RWPE2 (cell line): ENCODE measurements around the gene ACSF3.

ENCODE experiments used
- ATAC-seq: fragments of 200-7000 bp; cut with Tn5 transposase; 3 replicates; pipeline ENCODE4 v1.9.1; 2021; ENCODE audit warnings: low read depth
- DNase-seq: peaks from one replicate; pipeline ENCODE4 v3.0.0-alpha.2; 2020; ENCODE audit warnings: low spot score
- H3K27ac ChIP-seq: fragments of 450-650 bp; 2 replicates; pipeline ENCODE4 v1.5.1; 2017; ENCODE audit warnings: mild to moderate bottlenecking; ENCODE audit not compliant: poor library complexity, severe bottlenecking
- H3K27me3 ChIP-seq: fragments of 250-450 bp; sonication (Bioruptor Pico); 2 replicates; pipeline ENCODE4 v1.5.1; 2021; ENCODE audit warnings: mild to moderate bottlenecking, moderate library complexity; ENCODE audit not compliant: insufficient read depth, poor library complexity, severe bottlenecking
- H3K36me3 ChIP-seq: fragments of 250-450 bp; sonication (Bioruptor Pico); 2 replicates; pipeline ENCODE4 v1.5.1; 2020; ENCODE audit warnings: low read depth, mild to moderate bottlenecking, moderate library complexity
- H3K4me1 ChIP-seq: fragments of 250-450 bp; sonication (Bioruptor Pico); 2 replicates; pipeline ENCODE4 v1.5.1; 2021; ENCODE audit warnings: mild to moderate bottlenecking, moderate library complexity; ENCODE audit not compliant: insufficient read depth, poor library complexity, severe bottlenecking
- H3K4me3 ChIP-seq: fragments of 250-450 bp; sonication (Bioruptor Pico); 2 replicates; pipeline ENCODE4 v1.5.1; 2021; ENCODE audit warnings: mild to moderate bottlenecking, moderate library complexity; ENCODE audit not compliant: severe bottlenecking
- H3K9me3 ChIP-seq: fragments of 250-450 bp; sonication (Bioruptor Pico); 2 replicates; pipeline ENCODE4 v1.5.1; 2021; ENCODE audit warnings: mild to moderate bottlenecking, moderate library complexity; ENCODE audit not compliant: severe bottlenecking
- TF ChIP-seq, protein P1 (sequence below): fragments of 450-650 bp; IDR thresholded peaks from one replicate; pipeline ENCODE4 v1.5.1; 2017; ENCODE audit warnings: mild to moderate bottlenecking, moderate library complexity; ENCODE audit not compliant: poor library complexity, severe bottlenecking

Gene ACSF3

DNA sequence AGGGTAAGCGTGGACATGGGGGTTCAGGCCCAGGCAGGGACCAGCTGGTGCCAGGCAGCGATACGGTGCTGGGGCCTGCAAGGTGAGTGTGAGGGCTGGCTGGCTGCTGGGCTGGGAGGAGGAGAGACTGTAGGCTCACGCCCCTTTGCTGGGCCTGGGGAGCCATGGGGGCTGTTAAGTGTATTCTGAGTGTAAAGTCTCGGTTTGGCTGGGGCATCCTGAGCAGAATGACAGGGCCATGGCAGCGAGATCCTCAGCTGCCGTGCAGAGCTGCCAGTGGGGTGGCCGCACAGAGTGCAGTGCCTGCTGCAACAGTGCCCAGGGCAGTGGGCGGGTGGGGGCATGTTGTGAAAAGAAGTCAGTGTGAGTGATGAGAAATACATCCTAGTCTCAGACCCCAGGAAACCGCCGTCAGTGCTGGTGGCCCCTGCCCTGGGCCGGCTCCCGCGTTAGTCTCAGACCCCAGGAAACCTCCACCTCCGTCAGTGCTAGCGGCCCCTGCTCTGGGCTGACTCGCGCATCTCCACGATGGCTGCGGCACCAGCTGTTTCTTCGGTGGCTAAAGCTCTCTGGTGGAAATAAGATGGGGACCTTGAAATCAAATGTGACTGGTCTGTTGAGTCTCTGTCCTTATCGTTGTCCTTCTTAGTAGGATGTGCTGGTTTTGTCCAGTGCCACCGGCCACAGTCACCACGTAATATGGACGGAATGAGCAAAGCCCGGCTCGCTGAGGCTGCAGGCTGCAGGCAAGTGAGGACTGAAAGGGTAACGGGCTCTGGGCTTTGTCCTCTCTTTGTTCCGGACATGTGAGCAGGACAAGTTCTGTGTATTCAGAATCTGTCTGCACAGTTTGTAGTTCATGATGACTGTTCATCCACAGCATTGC is 22.9 kb downstream of the ACSF3 start:
- Histone ChIP-seq H3K27me3 (no peaks in the 10 kb centered on the region), H3K27ac (no peak overlapping the region), H3K36me3 (peaks cover 50% of the 10 kb centered on the region), H3K4me3 (no peak overlapping the region), H3K4me1 (peaks cover 10% of the 10 kb centered on the region), H3K9me3 (no peaks in the 10 kb centered on the region)
- DNase-seq: no peak
- no peak for ATAC-seq
- TF ChIP-seq, protein P1, sequence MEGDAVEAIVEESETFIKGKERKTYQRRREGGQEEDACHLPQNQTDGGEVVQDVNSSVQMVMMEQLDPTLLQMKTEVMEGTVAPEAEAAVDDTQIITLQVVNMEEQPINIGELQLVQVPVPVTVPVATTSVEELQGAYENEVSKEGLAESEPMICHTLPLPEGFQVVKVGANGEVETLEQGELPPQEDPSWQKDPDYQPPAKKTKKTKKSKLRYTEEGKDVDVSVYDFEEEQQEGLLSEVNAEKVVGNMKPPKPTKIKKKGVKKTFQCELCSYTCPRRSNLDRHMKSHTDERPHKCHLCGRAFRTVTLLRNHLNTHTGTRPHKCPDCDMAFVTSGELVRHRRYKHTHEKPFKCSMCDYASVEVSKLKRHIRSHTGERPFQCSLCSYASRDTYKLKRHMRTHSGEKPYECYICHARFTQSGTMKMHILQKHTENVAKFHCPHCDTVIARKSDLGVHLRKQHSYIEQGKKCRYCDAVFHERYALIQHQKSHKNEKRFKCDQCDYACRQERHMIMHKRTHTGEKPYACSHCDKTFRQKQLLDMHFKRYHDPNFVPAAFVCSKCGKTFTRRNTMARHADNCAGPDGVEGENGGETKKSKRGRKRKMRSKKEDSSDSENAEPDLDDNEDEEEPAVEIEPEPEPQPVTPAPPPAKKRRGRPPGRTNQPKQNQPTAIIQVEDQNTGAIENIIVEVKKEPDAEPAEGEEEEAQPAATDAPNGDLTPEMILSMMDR: no peak

DNA sequence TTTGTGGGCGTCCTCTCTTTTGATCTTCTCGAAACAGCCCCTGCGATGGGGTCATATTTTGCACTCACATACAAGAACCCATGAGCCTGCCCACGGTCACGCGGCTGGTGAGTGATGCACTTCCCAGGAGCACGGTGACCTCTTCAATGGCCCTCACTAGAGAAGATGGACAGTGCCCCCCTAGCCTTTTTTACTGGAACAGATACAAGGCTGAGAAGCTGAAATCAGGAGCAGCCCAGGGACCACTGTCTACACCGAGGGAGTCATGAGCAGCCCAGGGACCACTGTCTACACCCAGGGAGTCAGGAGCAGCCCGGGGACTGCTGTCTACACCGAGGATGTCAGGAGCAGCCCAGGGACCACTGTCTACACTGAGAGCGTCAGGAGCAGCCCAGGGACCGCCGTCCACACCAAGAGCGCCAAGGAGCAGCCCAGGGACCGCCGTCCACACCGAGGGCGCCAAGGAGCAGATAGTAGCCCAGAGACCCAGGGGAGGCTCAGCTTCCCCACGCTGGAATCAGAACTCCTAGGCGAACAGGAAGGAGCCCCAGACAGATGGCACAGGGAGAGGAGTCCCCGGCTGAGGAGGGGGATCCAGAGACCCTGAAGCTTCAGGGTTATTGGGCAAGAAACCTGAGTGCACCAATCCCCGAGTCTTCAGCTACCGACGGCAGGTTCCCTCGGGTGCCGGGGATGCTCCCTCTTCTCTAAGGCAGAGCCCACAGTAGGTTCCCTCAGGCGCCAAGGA is 23.7 kb downstream of the ACSF3 start:
- Histone ChIP-seq H3K36me3 (peaks cover 46% of the 10 kb centered on the region), H3K27ac (no peak overlapping the region)

DNA sequence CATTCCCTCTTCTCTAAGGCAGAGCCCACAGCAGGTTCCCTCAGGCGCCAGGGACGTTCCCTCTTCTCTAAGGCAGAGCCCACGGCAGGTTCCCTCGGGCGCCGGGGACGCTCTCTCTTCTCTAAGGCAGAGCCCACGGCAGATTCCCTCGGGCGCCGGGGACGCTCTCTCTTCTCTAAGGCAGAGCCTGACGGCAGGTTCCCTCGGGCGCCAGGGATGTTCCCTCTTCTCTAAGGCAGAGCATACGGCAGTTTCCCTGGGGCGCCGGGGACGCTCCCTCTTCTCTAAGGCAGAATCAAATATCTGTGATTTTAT is 24.3 kb downstream of the ACSF3 start:
- Histone ChIP-seq H3K27ac (no peak overlapping the region), H3K4me3 (no peak overlapping the region), H3K36me3 (peaks cover 41% of the 10 kb centered on the region), H3K9me3 (no peaks in the 10 kb centered on the region), H3K4me1 (peaks cover 10% of the 10 kb centered on the region), H3K27me3 (no peaks in the 10 kb centered on the region)
- TF ChIP-seq, protein P1: no peak
- DNase-seq (peak; percentile 72), ATAC-seq (no peak)

More for the DNA sequence above, 23.7 kb downstream of the ACSF3 start:
- DNase-seq (no peak), ATAC-seq (no peak)
- Histone ChIP-seq H3K27me3 (no peaks in the 10 kb centered on the region), H3K9me3 (no peaks in the 10 kb centered on the region), H3K4me1 (peaks cover 10% of the 10 kb centered on the region), H3K4me3 (no peak overlapping the region)
- TF ChIP-seq, protein P1: no peak

DNA sequence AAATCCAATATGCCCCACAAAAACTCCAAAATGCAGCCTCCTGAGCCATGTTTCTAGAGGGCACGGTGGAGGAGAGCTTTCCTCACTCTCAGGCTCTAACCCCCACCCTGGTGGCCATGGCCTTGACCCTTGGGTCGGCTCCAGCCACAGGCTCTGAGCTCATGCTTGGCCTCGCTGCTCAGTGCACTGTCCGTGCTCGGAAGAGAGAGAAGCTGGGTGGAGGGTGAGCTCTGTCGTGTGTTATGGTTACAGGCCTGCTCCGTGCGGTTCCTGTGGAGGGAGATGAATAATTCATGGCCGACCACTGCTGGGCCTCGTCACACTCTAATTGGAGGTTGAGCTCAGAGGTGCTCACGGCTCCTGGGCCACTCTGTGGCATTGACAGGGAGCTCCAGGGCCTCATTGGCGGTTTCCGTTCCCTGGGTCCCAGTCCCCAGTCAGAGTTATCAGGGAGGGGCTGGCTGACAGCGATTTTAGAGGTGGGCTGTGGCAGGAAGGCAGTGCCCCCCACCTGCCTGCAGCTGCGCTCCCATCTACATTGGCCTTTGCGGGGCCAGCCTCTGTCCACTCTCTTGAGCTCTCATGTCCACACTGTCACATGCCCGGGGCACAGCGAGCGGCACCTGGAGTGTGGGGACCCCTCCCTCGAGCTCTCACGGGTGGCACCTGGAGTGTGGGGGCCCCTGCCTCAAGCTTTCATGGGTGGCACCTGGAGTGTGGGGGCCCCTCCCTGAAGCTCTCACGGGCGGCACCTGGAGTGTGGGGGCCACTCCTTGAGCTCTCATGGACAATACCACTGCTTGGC is 24.9 kb downstream of the ACSF3 start:
- DNase-seq: peak; percentile 61
- peaks cover 10% of the 10 kb centered on the region for H3K4me1 ChIP-seq
- TF ChIP-seq, protein P1: no peak
- no peaks in the 10 kb centered on the region for H3K9me3 ChIP-seq
- H3K27ac ChIP-seq: no peak overlapping the region
- H3K4me3 ChIP-seq: no peak overlapping the region
- H3K36me3 ChIP-seq: peaks cover 34% of the 10 kb centered on the region
- no peaks in the 10 kb centered on the region for H3K27me3 ChIP-seq
- no peak for ATAC-seq
